ENCODE results near the gene KMT2C. TPM values are rescaled to one million over a fixed set of nuclear protein-coding genes. Genes with fewer than 3 reads are reported as not detected.
A peak's percentile ranks its signal among the peaks of the same experiment; 100 is the strongest.

Gene KMT2C
- total and polyA plus RNA-seq, 2 experiments from 2014 or later = 7.2 to 14.2 TPM

DNA sequence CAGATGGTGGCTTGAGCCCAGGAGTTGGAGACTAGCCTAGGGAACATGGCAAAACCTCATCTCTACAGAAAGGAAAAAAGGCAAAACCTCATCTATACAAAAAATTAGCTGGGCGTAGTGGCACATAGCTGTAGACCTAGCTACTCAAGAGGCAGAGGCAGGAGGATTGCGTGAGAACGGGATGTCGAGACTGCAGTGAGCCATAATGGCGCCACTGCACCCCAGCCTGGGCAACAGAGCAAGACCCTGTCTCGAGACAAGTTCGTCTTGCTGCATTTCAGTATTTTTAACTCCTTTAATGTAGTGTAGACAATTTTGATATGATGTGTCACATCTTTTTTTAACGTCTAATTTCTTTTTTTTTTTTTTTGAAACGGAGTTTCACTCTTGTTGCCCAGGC lies 31.4 kb upstream of the KMT2C start:
- DNase-seq = no peak
- Histone ChIP-seq H3F3A (ENCODE audit: insufficient read depth) (peaks cover 13% of the 10 kb centered on the region), H3K79me2 (ENCODE audit: insufficient read depth) (no peaks in the 10 kb centered on the region), H3K36me3 (ENCODE audit: low read depth) (no peaks in the 10 kb centered on the region), H3K9me2 (ENCODE audit: insufficient read depth) (no peaks in the 10 kb centered on the region), H3K27me3 (replicated peaks; ENCODE audit: insufficient read depth) (no peaks in the 10 kb centered on the region), H2AFZ (no peak overlapping the region), H3K9me3 (ENCODE audit: low read depth) (no peaks in the 10 kb centered on the region), H3K4me3 (no peak overlapping the region), H3K4me1 (ENCODE audit: insufficient read depth) (peaks cover 8% of the 10 kb centered on the region; the same call in 1 of the 2 replicates), H3K9ac (no peak overlapping the region), H3K4me2 (ENCODE audit: unreplicated experiment) (no peak overlapping the region), H3K27ac (no peak overlapping the region), H4K20me1 (ENCODE audit: insufficient read depth) (no peaks in the 10 kb centered on the region)
- no peak for TF ChIP-seq EZH2phosphoT487 (IDR thresholded peaks at IDR 0.05; ENCODE audit: insufficient read depth, low read depth)
- TF ChIP-seq EZH2 (IDR thresholded peaks at IDR 0.05; ENCODE audit: insufficient read depth, poor library complexity, severe bottlenecking) = no peak
- in situ Hi-C loops (cut with MboI) = no loop called here
- whole genome bisulfite sequencing, 2 experiments (ENCODE audit: low coverage in 1 of 2, low lambda C conversion rate in 2 of 2, missing lambda C conversion rate in 2 of 2) = 79 to 81% methylated on average over 9 of the region's 9 CpGs

DNA sequence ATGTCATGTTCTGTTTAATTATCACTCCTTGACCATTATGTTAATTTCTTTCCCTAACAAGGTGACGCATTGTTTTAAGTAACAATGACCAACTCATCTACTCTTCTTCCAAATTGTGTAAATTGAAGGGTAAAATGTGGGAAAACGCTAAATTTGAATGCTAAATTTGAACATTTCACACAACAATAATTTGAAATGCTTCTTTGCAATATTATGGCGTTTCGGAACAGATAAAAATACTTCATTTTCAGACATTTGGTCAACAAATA lies 29.2 kb upstream of the KMT2C start:
- peak overlapping the region; percentile 79 for H3K9ac ChIP-seq

DNA sequence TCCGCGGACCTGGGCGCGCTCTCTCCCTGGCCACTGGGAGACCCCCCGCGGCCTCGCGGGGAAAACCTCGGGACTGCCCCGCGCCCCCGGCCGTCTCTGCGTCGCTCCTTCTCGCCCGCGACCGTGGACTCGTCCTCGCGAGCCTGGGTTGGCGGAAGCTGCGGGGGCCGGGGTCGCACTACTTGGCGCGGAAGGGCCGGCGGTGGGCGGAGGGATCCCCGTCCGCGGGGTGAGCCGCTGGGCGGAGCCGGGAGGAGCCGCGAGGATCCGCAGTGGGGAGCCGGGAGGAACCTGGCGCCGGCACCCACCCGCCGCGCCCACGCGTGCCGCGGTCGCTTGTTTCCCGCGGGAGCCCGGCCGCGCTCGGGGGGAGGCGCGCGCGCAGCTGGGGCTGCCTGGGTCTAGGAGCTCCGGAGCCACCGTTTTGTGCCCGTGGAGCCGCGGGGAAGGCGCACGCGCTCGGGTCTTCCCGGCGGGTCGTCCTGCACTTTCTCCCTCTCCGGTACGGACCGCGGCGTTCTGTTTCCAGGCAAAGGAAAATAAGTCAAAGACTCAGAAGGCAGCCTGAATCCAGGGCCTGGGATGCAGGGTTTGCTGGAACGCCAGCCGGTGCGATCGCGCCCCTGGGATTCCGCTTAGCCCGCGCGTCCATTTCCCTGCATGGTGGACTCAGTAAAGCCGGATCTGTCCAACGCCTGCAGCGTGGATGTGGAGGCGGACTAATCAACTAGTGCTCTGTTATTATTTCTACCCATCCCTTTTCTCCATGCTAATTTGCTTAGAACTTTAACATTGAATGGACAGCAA lies 28.7 kb upstream of the KMT2C start:
- H3K9ac ChIP-seq = peak overlapping the region; percentile 79
- H3K79me2 ChIP-seq (ENCODE audit: insufficient read depth) = no peaks in the 10 kb centered on the region
- H3K4me1 ChIP-seq (ENCODE audit: insufficient read depth) = peaks cover 8% of the 10 kb centered on the region; the same call in 1 of the 2 replicates
- 1 to 2% methylated on average over 47 to 60 of the region's 91 CpGs for WGBS, 2 experiments (ENCODE audit: low coverage in 1 of 2, low lambda C conversion rate in 2 of 2, missing lambda C conversion rate in 2 of 2)
- H4K20me1 ChIP-seq (ENCODE audit: insufficient read depth) = no peaks in the 10 kb centered on the region
- H3K27ac ChIP-seq = peak overlapping the region; percentile 68
- peak overlapping the region; percentile 82 for H2AFZ ChIP-seq
- peaks cover 13% of the 10 kb centered on the region for H3F3A ChIP-seq (ENCODE audit: insufficient read depth)
- H3K9me3 ChIP-seq (ENCODE audit: low read depth) = no peaks in the 10 kb centered on the region
- H3K4me3 ChIP-seq = peak overlapping the region; percentile 77
- in situ Hi-C loops (cut with MboI) = no loop called here
- H3K4me2 ChIP-seq (ENCODE audit: unreplicated experiment) = peak overlapping the region; percentile 77
- TF ChIP-seq EZH2phosphoT487 (IDR thresholded peaks at IDR 0.05; ENCODE audit: insufficient read depth, low read depth) (no peak), EZH2 (IDR thresholded peaks at IDR 0.05; ENCODE audit: insufficient read depth, poor library complexity, severe bottlenecking) (no peak)
- H3K36me3 ChIP-seq (ENCODE audit: low read depth) = no peaks in the 10 kb centered on the region
- no peaks in the 10 kb centered on the region for H3K9me2 ChIP-seq (ENCODE audit: insufficient read depth)
- no peaks in the 10 kb centered on the region for H3K27me3 ChIP-seq (replicated peaks; ENCODE audit: insufficient read depth)
- peak; percentile 84 for DNase-seq

More for the DNA sequence above, 29.2 kb upstream of the KMT2C start:
- 19% methylated on average over 4 of the region's 4 CpGs for WGBS, 2 experiments (ENCODE audit: low coverage in 1 of 2, low lambda C conversion rate in 2 of 2, missing lambda C conversion rate in 2 of 2)
- H3K4me1 ChIP-seq (ENCODE audit: insufficient read depth) = peaks cover 8% of the 10 kb centered on the region; the same call in 1 of the 2 replicates
- peak overlapping the region; percentile 68; the same call in 1 of the 2 replicates for H3K27ac ChIP-seq
- TF ChIP-seq EZH2 (IDR thresholded peaks at IDR 0.05; ENCODE audit: insufficient read depth, poor library complexity, severe bottlenecking) (no peak), EZH2phosphoT487 (IDR thresholded peaks at IDR 0.05; ENCODE audit: insufficient read depth, low read depth) (no peak)
- peak overlapping the region; percentile 77 for H3K4me2 ChIP-seq (ENCODE audit: unreplicated experiment)
- H3K36me3 ChIP-seq (ENCODE audit: low read depth) = no peaks in the 10 kb centered on the region
- in situ Hi-C loops (cut with MboI) = no loop called here
- no peak for DNase-seq
- H3K79me2 ChIP-seq (ENCODE audit: insufficient read depth) = no peaks in the 10 kb centered on the region
- peaks cover 13% of the 10 kb centered on the region for H3F3A ChIP-seq (ENCODE audit: insufficient read depth)
- no peaks in the 10 kb centered on the region for H3K9me3 ChIP-seq (ENCODE audit: low read depth)
- H3K27me3 ChIP-seq (replicated peaks; ENCODE audit: insufficient read depth) = no peaks in the 10 kb centered on the region
- peak overlapping the region; percentile 77 for H3K4me3 ChIP-seq
- peak overlapping the region; percentile 82 for H2AFZ ChIP-seq
- H3K9me2 ChIP-seq (ENCODE audit: insufficient read depth) = no peaks in the 10 kb centered on the region
- H4K20me1 ChIP-seq (ENCODE audit: insufficient read depth) = no peaks in the 10 kb centered on the region

DNA sequence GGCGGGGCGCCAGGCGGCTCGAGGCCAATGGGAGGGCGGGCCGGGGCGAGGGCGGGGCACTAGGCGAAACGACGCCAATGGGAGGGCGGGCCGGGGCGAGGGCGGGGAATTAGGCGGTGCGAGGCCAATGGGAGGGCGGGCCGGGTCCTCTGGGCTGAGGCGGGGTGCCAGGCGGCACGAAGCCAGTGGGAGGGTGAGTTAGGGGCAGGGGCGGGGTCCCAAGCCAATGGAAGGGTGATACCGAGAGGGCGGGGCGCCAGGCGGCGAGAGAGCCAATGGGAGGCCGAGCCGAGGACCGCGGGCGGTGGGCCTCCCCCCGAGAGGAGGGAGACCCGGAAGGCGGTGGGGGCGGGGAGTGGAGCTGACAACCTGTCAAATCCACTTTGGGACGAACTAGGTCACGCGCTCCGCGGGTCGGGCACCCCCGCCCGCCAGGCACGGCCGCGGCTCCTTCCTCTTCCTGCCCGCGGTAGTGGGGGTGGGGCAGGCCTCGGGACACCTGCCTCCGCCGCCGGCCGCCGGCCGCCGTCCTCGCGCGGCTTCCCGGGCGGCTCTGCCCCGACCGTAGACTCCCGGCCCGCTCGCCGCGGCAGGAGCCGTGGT lies 28.0 kb upstream of the KMT2C start:
- Histone ChIP-seq H3K27me3 (replicated peaks; ENCODE audit: insufficient read depth) (no peaks in the 10 kb centered on the region), H3K9ac (peak overlapping the region; percentile 79), H4K20me1 (ENCODE audit: insufficient read depth) (no peaks in the 10 kb centered on the region), H3K4me3 (peak overlapping the region; percentile 92), H3K4me1 (ENCODE audit: insufficient read depth) (peaks cover 8% of the 10 kb centered on the region; the same call in 1 of the 2 replicates), H3K36me3 (ENCODE audit: low read depth) (no peaks in the 10 kb centered on the region), H3K79me2 (ENCODE audit: insufficient read depth) (no peaks in the 10 kb centered on the region), H3K9me3 (ENCODE audit: low read depth) (no peaks in the 10 kb centered on the region), H3K4me2 (ENCODE audit: unreplicated experiment) (peak overlapping the region; percentile 77), H3K9me2 (ENCODE audit: insufficient read depth) (no peaks in the 10 kb centered on the region), H2AFZ (peak overlapping the region; percentile 82), H3F3A (ENCODE audit: insufficient read depth) (peaks cover 13% of the 10 kb centered on the region), H3K27ac (peak overlapping the region; percentile 68)
- WGBS, 2 experiments (ENCODE audit: low coverage in 1 of 2, low lambda C conversion rate in 2 of 2, missing lambda C conversion rate in 2 of 2) = 1 to 2% methylated on average over 17 to 61 of the region's 71 CpGs
- DNase-seq = peak; percentile 100
- no peak for TF ChIP-seq EZH2 (IDR thresholded peaks at IDR 0.05; ENCODE audit: insufficient read depth, poor library complexity, severe bottlenecking)
- TF ChIP-seq EZH2phosphoT487 (IDR thresholded peaks at IDR 0.05; ENCODE audit: insufficient read depth, low read depth) = no peak
- in situ Hi-C loops (cut with MboI) = no loop called here
